ENCODE results near the gene TRIM5. TPM values are rescaled to one million over a fixed set of nuclear protein-coding genes. Genes with fewer than 3 reads are reported as not detected.
"Not testable (repeated sequence)": the region's sequence is repeated elsewhere in the genome, so short reads cannot be mapped to it uniquely, and the experiment has no call there.

Gene TRIM5
- total RNA-seq, 1 donor from 2014 or later = 6.8 TPM

DNA sequence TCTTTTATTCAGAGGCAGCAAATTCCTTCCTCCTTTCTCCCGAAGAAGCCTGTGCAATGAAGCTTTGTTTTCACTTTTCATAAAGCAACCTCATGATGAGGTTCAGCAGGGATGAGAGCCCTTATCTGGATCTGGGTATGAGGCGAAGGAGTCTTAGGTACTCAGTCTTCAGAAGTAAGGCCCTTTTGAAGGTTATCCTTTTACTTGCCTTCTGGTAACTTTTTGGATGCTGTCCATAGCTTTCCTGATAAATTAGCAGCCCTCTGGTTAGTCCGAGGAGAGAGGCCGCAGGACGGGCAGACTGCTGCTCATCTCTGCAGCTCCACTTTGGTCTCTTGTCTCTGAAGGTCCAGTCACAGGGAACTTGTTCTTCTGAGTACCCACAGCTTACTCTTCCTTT, 5.9 kb upstream of the TRIM5 start:
- DNase-seq = no peak
- intact Hi-C loops (cut with micrococcal nuclease) = no loop called here

DNA sequence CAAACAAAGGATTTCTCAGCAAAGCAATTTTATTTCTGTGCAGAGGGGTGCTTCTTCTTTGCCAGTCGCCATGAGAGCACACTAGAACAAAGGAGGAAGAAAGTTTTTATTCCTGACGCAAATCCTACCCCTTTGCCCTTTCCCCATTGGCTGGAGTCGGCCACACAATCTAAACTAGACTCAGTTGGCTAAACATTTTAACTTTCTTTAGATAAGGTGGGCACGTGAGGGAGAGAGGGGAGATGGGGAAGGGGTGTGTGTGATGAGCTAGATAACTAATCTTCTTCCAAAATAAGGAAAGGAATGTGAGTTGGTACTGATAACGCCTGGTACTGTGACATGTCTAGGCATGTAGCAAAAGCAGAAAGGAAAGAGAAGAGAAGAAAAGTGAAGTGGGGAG, 5.3 kb upstream of the TRIM5 start:
- intact Hi-C loops (cut with micrococcal nuclease) = no loop called here
- ATAC-seq (peak; percentile 79), DNase-seq (no peak)

More for the DNA sequence above, 5.9 kb upstream of the TRIM5 start:
- peak; percentile 38 for ATAC-seq

DNA sequence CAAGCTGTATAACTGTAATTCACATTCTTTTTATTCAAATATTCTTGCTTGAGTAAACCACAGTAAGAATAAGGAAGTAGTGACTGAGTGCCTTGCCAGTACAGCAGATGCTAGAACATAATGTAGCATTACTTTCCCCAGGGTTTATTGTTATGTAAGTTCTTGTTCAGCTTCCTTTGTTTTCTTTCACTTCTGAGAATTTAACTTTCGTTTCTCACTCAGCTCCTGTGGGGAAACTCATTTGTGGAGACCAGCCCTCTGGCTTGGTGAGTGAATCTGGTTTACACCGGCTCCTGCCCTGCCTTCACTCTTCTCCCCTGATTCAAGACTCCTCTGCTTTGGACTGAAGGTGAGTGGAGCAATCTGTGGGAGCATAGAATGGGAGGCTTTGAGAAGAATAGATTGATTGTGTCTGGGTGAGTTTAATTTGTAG, 4.7 kb upstream of the TRIM5 start, which contains the start of gene TRIM22:
Gene TRIM22 (plus strand): TSS at position 240 of the 433 bp plus-strand sequence. CDS start 6,443 bp downstream, outside the sequence.
- peak; percentile 74 for ATAC-seq
- no peak for DNase-seq
- intact Hi-C loops (cut with micrococcal nuclease) = no loop called here

DNA sequence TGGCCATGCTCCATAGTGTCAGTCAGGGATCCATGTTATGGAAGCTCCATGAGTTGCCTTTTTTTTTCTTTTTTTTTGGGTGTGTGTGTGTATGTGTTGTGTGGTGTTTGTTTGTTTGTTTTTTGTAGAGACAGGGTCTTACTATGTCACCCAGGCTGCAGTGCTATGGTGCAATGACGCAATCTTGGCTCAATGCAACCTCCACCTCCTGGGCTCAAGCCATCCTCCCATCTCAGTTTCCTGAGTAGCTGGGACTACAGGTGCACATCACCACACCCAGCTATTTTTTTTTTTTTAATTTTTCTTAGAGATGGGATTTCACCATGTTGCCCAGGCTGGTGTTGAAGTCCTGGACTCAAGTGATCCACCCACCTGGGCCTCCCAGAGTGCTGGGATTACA, 3.6 kb upstream of the TRIM5 start:
- intact Hi-C loops (cut with micrococcal nuclease) = no loop called here
- no peak for DNase-seq
- no peak for ATAC-seq

DNA sequence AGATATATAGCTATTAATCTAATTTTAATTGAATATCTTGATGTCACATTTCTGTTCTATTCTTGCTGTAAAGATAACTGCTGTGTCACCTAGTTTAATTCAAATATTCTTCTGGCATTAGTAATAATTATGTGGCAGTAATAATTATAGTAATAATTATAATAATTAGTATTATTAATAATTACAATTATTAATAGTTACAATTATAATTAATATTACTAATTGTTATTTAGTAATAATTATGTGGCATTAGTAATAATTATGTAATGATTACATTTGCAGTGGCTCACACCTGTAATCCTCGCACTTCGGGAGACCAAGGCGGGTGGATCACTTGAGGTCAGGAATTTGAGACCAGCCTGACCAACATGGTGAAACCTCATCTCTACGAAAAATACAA, 1.6 kb upstream of the TRIM5 start:
- intact Hi-C loops (cut with micrococcal nuclease) = no loop called here
- no peak for DNase-seq
- ATAC-seq = no peak

DNA sequence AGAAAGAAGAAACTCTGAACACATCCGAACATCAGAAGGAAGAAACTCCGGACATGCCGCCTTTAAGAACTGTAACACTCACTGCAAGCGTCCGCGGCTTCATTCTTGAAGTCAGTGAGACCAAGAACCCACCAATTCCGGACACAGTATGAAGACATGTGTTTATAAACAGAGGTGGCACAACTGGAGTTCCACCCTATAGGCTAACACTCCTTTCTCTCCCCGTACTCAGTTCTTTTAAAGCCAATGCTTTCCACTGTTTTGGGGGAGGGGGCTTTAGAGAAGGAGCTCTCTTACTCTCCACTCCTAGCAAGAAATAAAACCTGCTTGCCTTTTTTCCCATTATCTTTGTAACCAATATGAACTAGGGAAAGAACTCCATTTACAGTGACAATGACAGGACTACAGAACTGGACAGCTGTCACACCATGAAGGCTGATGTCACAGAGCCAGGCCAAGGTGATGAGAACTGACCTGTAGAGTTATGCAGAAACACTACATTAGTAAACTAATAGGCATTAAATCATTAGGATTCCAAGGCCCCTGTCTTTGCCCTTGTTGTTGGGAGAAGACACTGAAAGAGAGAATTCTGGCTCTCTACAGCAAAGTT, 733 bp downstream of the TRIM5 start:
- ATAC-seq (peak; percentile 4), DNase-seq (no peak)
- intact Hi-C loops (cut with micrococcal nuclease) = no loop called here

DNA sequence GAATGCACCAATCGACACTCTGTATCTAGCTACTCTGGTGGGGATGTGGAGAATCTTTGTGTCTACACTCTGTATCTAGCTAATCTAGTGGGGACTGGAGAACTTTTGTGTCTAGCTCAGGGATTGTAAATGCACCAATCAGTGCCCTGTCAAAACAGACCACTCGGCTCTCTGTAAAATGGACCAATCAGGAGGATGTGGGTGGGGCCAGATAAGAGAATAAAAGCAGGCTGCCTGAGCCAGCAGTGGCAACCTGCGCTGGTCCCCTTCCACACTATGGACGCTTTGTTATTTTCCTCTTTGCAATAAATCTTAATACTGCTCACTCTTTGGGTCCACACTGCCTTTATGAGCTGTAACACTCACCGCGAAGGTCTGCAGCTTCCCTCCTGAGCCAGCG, 1.3 kb downstream of the TRIM5 start:
- DNase-seq; ATAC-seq; intact Hi-C loops (cut with micrococcal nuclease): not testable (repeated sequence)

DNA sequence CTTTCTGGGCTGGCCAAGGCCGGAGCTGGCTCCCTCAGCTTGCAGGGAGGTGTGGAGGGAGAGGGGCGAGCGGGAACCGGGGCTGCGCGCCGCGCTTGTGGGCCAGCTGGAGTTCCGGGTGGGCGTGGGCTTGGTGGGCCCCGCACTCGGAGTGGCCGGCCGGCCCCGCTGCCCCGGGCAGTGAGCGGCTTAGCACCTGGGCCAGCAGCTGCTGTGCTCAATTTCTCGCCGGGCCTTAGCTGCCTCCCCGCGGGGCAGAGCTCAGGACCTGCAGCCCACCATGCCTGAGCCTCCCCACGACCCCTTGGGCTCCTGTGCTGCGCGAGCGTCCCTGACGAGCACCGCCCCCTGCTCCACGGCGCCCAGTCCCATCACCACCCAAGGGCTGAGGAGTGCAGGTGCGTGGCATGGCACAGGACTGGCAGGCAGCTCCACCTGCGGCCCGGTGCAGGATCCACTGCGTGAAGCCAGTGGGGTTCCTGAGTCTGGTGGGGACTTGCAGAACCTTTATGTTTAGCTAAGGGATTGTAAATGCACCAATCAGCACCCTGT, 1.9 kb downstream of the TRIM5 start:
- ATAC-seq = not testable (repeated sequence)

DNA sequence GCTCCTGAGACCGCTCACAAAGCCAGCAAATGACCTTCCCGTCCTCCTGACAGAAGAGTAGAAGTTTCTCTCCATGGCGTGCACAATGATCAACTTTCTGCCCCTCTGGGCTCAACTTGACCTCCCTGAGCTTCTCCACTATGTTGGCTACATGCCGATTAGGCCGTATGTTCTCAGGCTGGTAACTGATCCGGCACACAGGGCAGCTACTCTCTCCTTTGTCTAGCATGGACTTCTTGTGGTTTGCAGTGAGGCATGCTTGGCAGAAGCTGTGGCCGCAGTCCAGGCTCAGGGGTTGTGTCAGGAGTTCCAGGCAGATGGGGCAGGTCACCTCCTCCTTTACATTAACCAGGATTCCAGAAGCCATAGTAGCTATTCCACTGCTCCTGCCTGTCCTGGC, 5.1 kb downstream of the TRIM5 start:
- no peak for DNase-seq
- intact Hi-C loops (cut with micrococcal nuclease) = no loop called here
- no peak for ATAC-seq

More for the DNA sequence above, 1.9 kb downstream of the TRIM5 start:
- DNase-seq; intact Hi-C loops (cut with micrococcal nuclease): not testable (repeated sequence)

DNA sequence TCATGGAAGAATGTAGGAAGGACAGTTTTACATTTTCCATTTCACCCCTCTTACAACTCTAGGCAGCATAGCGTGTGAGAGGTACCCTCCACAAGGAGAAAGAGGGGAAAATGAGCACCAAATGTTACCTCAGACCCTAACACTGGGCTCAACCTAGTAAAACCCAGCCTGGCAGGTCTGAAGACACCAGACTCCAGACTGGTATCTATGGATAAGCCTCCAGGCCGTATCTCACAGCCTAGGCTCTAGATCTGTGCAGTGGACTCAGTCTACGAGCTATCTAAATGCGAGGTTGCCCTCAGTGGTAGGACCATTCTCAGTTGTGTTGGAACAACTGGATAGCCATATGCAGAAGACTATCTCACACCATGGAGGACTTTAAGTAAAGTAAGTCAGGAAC, 10.5 kb downstream of the TRIM5 start:
- intact Hi-C loops (cut with micrococcal nuclease) = no loop called here
- DNase-seq = no peak
- ATAC-seq = no peak

DNA sequence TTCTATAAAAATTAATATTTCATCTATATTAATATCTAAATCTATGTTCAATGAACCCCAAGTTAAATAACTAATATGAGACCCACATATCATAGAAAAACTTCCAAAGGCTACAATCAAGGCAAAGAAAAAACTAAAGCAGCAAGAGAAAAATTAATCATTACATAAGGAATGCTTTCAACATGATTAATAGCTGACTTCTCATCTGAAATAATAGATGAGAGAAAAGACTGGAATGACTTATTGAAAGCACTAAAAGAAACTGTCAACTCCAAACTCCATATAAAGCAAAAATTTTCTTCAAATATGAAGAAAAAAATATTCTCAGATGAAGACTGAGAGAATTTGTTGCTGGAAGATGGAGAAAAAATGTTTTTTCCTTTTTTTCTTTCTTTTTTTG, 13.0 kb downstream of the TRIM5 start:
- no peak for ATAC-seq
- intact Hi-C loops (cut with micrococcal nuclease) = no loop called here

DNA sequence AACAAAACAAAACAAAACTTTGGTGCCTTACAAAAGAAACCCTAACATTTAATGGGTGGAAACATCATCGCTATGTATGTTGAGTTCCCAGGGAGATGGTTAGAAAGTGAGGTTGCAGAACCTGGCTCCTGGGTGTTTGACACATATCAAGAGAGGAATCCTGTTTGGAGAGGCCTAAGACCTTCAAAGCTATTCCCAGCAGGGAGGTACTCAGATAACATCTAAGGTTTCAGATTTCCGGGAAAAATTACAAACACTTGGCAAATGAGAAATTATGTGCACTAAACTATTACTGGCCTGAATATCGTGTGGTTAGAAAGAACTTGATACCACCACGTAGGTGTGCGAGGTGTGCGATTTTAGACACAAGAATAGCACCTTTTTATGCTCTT, 18.5 kb downstream of the TRIM5 start:
- intact Hi-C loops (cut with micrococcal nuclease) = no loop called here

More for the DNA sequence above, 13.0 kb downstream of the TRIM5 start:
- no peak for DNase-seq

DNA sequence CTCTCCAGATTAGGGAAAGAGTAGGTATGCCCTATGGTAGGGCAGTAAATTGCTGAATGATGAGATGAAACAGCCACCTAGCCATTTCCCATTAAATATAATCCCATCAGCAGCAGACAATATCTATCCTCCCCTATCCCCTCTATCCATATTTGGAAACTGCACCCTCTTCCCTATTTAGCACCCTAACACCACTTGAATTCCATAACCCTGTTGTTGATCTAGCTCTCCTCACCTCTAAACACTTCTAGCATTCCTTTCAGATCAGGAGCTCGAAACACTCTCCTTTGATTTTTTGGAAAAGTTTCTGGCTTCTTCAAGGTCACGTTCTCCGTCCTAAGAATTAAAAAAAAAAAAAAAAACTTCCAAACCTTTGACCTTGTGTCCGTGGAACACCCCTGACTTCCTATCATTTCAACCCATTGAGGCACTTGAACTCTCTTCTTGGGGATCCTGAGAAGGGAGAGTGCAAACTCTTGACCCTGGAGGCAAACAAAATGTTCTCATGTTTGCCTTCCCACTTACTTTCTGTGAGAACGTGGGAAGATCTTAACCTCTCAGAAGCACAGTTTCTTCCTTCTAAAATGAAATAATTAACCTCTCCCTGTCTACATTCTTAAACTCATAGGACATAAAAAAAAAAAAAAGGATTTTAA, 19.0 kb downstream of the TRIM5 start:
- intact Hi-C loops (cut with micrococcal nuclease) = no loop called here
- no peak for ATAC-seq
- DNase-seq = no peak

More for the DNA sequence above, 18.5 kb downstream of the TRIM5 start:
- ATAC-seq = no peak
- DNase-seq = no peak

DNA sequence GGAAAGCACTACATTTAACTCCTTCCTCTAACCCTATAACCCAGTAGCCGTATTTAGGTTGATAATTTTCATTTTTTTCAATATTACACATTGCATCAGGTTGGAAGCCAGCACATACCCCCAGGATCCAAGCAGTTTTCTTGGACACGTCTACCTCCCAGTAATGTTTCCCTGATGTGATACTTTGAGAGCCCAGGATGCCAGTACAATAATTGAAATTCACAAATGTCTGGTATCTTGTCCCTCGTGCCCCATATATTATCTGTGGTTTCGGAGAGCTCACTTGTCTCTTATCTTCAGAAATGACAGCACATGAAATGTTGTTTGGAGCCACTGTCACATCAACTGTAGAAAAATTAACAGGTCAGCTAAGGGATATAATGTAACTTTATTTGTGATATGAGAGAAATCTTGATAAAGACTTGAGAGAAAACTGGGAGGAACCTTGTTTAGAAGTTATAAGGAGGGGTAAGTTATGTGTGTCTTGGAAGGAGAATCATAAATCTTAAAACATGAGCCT, 19.8 kb downstream of the TRIM5 start:
- ATAC-seq (no peak), DNase-seq (no peak)
- intact Hi-C loops (cut with micrococcal nuclease) = no loop called here

DNA sequence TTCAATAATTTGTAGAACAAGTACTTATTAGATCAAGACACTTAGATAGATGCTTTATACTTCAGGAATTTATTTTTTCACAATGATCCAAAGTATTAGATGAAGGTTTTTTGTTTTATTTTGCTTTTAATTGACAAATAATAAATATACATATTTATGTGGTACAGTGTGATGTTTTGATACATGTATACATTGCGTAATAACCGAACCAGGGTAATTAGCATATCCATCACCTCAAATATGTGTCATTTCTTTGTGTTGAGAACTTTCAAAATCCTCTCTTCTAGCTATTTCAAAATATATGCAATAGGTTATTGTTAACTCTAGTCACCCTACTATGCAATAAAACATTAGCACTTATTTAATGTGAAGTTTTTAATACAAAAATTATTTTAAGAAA, 21.4 kb downstream of the TRIM5 start:
- intact Hi-C loops (cut with micrococcal nuclease) = no loop called here
- no peak for ATAC-seq
- DNase-seq = no peak

DNA sequence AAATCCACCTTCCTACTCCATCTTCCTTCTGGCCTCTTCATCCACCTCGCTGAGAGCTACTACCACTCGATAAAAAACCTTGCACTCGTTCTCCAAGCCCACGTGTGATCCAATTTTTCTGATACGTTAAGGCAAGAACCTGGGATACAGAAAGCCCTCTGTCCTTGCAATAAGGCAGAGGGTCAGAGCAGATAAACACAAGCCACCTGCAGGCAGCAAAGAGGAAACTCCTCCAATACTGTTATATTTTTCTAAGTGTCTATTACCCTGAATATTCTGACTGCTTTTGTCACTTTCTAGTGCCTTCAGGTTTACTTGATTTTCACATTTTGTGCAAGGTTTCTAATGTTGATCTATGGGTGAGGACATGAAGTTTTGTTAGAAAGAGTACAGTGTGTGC, 26.6 kb downstream of the TRIM5 start:
- DNase-seq = no peak
- intact Hi-C loops (cut with micrococcal nuclease) = no loop called here
- no peak for ATAC-seq

DNA sequence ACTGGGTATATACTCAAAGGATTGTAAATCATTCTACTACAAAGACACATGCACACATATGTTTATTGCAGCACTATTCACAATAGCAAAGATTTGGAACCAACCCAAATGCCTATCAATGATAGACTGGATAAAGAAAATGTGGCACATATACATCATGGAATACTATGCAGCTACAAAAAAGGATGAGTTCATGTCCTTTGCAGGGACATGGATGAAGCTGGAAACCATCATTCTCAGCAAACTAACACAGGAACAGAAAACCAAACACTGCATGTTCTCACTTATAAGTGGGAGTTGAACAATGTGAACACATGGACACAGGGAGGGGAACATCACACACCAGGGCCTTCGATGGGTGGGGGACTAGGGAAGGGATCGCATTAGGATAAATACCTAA, 27.9 kb downstream of the TRIM5 start:
- intact Hi-C loops (cut with micrococcal nuclease); DNase-seq; ATAC-seq: not testable (repeated sequence)

DNA sequence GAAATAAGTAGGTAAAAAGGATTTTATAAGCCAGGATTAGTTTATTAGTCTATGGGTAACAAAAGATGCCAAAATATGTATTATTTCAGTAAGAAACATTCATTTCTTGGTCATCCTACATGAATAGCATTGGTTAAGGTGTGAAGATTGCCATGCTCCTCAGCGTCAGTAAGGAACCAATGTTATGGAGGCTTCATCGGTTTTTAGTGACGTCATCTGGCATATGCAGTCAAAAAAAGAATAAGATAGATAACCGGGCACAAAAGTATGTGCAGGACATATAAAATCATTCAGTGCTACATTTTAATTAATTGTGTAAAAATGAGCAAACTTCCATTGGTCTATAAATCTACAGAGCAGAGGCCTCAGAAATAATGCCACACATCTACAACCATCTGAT, 29.4 kb downstream of the TRIM5 start:
- DNase-seq = no peak
- ATAC-seq = no peak
- intact Hi-C loops (cut with micrococcal nuclease) = no loop called here

DNA sequence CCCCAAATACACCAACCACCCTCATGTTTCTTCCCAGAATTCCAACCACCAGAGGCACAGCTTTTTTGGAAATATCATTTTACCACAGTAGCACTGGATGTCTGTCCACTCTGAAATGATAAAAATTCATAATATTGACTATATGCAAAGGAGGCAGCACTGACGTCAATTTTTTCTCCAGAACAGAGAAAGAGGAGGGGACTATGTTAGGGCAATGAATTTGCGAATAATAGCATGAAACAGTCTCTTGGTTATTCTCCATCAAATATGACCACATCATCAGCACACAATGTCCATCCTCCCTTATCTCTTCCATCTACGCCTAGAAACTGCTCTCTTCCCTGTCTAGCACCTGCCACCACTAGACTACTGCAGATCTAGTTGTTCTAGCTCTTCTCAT, 38.7 kb downstream of the TRIM5 start:
- ATAC-seq = no peak
- DNase-seq = no peak
- intact Hi-C loops (cut with micrococcal nuclease) = no loop called here

DNA sequence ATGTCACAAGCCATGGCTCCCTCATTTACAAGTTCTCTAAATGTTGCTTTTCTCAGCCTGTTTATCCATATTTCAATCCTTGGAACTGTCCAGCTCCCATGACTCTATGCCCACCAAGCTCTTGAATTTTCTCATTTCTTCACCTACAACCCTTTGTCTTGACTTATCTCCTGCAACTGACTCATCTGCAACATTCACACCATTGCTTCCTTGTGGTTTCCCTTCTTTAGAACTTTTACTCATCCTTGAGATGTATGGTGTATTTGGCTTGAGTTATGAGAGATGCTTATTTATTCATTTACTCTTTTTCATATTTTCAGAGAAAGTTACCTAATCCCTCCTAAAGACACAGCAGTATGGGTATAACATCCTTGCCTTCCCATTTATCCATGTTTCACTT, 41.3 kb downstream of the TRIM5 start:
- DNase-seq (no peak), ATAC-seq (no peak)
- intact Hi-C loops (cut with micrococcal nuclease) = no loop called here

Data from left ventricle myocardium superior (tissue), 1 donor.